H1 (cell line): Measurements from ENCODE around the gene SP8. TPM values are rescaled to one million over a fixed set of nuclear protein-coding genes. Genes with fewer than 3 reads are reported as not detected.

Source experiments
- CTCF ChIA-PET: fragments of 300-600 bp; sonication (Branson Sonifier 250); formaldehyde crosslinking; loops from one replicate; lab custom pipeline; 2021; ENCODE audit not compliant: partially characterized antibody; lab: Charles Lee
- POLR2A ChIA-PET: fragments of 300-600 bp; sonication (Branson Sonifier 250); formaldehyde crosslinking; loops from one replicate; lab custom pipeline; 2021; ENCODE audit warnings: inconsistent platforms; ENCODE audit not compliant: partially characterized antibody; lab: Charles Lee
- DNase-seq, 2 experiments: peaks; one replicate each; pipeline versions ENCODE4 v3.0.0 to v3.0.0-alpha.2; 2010 to 2022; ENCODE audit warnings: low spot score in 2 of 2, low read depth in 1 of 2, mixed read lengths in 1 of 2
- FAIRE-seq: peaks from 2 replicates; lab custom pipeline; 2011; peaks lifted over from hg19 to GRCh38; lab: Jason Lieb, UNC
- H2AFZ ChIP-seq: 2 replicates; pipeline ENCODE4 v1.8.1; 2012; ENCODE audit warnings: low read length, inconsistent platforms
- H2AK5ac ChIP-seq: 2 replicates; pipeline ENCODE4 v1.6.1; 2013; ENCODE audit warnings: low read depth, low read length
- H2BK120ac ChIP-seq: replicated peaks from 2 replicates; pipeline ENCODE3; 2013; ENCODE audit warnings: low read depth, low read length, inconsistent platforms
- H2BK12ac ChIP-seq: 2 replicates; pipeline ENCODE4 v1.6.1; 2013; ENCODE audit warnings: low read depth, low read length
- H2BK15ac ChIP-seq: 2 replicates; pipeline ENCODE4 v1.6.1; 2013; ENCODE audit warnings: low read length
- H2BK20ac ChIP-seq: 2 replicates; pipeline ENCODE4 v1.6.1; 2013; ENCODE audit warnings: low read length
- H2BK5ac ChIP-seq: 2 replicates; pipeline ENCODE4 v1.6.1; 2013; ENCODE audit warnings: low read depth, low read length
- H3K14ac ChIP-seq: 2 replicates; pipeline ENCODE4 v1.6.1; 2013; ENCODE audit warnings: inconsistent platforms; ENCODE audit not compliant: insufficient read length
- H3K18ac ChIP-seq: 2 replicates; pipeline ENCODE4 v1.6.1; 2013; ENCODE audit warnings: low read length; ENCODE audit errors: extremely low read depth
- H3K23ac ChIP-seq: 2 replicates; pipeline ENCODE4 v1.6.1; 2013; ENCODE audit warnings: inconsistent platforms; ENCODE audit not compliant: insufficient read length
- H3K23me2 ChIP-seq: 2 replicates; pipeline ENCODE4 v1.6.1; 2013; ENCODE audit warnings: low read depth, low read length
- H3K27ac ChIP-seq: 2 replicates; pipeline ENCODE4 v1.6.1; 2011; ENCODE audit warnings: low read depth, low read length, inconsistent platforms
- H3K27me3 ChIP-seq, 4 experiments: replicated peaks in 1 of 4; 1 replicate in 1 of 4; 2 replicates in 3 of 4; pipeline versions ENCODE4 v1.6.1 to v1.8.1; 2011 to 2013; ENCODE audit warnings: low read length in 3 of 4, mild to moderate bottlenecking in 3 of 4, inconsistent platforms in 2 of 4, mixed read lengths in 2 of 4, moderate library complexity in 1 of 4; ENCODE audit not compliant: control insufficient read depth in 3 of 4, insufficient read depth in 3 of 4; ENCODE audit errors: extremely low read depth in 1 of 4
- H3K36me3 ChIP-seq, 4 experiments: 2 replicates each; pipeline versions ENCODE4 v1.6.1 to v1.8.1; 2011 to 2013; ENCODE audit warnings: mild to moderate bottlenecking in 4 of 4, low read length in 3 of 4, moderate library complexity in 2 of 4, control low read depth in 1 of 4, inconsistent platforms in 1 of 4; ENCODE audit not compliant: insufficient read depth in 4 of 4, control insufficient read depth in 2 of 4
- H3K4ac ChIP-seq: replicated peaks from 2 replicates; pipeline ENCODE3; 2013; ENCODE audit warnings: low read length, low read depth, mixed read lengths, inconsistent platforms; ENCODE audit not compliant: insufficient read length
- H3K4me1 ChIP-seq, 4 experiments: replicated peaks in 1 of 4; 1 replicate in 1 of 4; 2 replicates in 3 of 4; pipeline versions ENCODE4 v1.6.1 to v1.8.1; 2011 to 2013; ENCODE audit warnings: low read length in 3 of 4, inconsistent platforms in 2 of 4, mixed read lengths in 1 of 4; ENCODE audit not compliant: insufficient read depth in 4 of 4, control insufficient read depth in 3 of 4
- H3K4me2 ChIP-seq, 2 experiments: 2 replicates each; pipeline versions ENCODE4 v1.6.1 to v1.8.1; 2011 to 2013; ENCODE audit warnings: low read depth in 2 of 2, low read length in 2 of 2, control low read depth in 1 of 2, inconsistent platforms in 1 of 2, mild to moderate bottlenecking in 1 of 2; ENCODE audit not compliant: insufficient read depth in 1 of 2
- H3K4me3 ChIP-seq, 4 experiments: fragments of 200-600, 300-600 bp in 1 of 4; sonication (generic), shearing (Covaris generic), sonication (Bioruptor Twin) in 1 of 4; 2 replicates each; pipeline versions ENCODE4 v1.5.1 to v1.8.1; 2011 to 2016; ENCODE audit warnings: low read length in 4 of 4, low read depth in 3 of 4, control low read depth in 2 of 4, inconsistent platforms in 2 of 4, mild to moderate bottlenecking in 2 of 4, mixed read lengths in 1 of 4, moderate library complexity in 1 of 4; ENCODE audit not compliant: insufficient read depth in 2 of 4; ENCODE audit errors: extremely low read depth in 1 of 4
- H3K56ac ChIP-seq: replicated peaks from 2 replicates; pipeline ENCODE3; 2013; ENCODE audit warnings: low read depth, mild to moderate bottlenecking, mixed read lengths, low read length, inconsistent platforms; ENCODE audit not compliant: insufficient read length
- H3K79me1 ChIP-seq: 2 replicates; pipeline ENCODE4 v1.6.1; 2013; ENCODE audit warnings: low read depth, low read length, control low read depth
- H3K79me2 ChIP-seq, 2 experiments: 2 replicates each; pipeline versions ENCODE4 v1.6.1 to v1.8.1; 2012 to 2013; ENCODE audit warnings: low read length in 2 of 2, mild to moderate bottlenecking in 2 of 2, inconsistent platforms in 1 of 2; ENCODE audit not compliant: insufficient read depth in 2 of 2, control insufficient read depth in 1 of 2
- H3K9ac ChIP-seq, 4 experiments: replicated peaks in 1 of 4; 1 replicate in 1 of 4; 2 replicates in 3 of 4; pipeline versions ENCODE4 v1.6.1 to v1.8.1; 2011 to 2013; ENCODE audit warnings: low read depth in 3 of 4, low read length in 3 of 4, control low read depth in 2 of 4, mild to moderate bottlenecking in 2 of 4, moderate library complexity in 2 of 4, inconsistent platforms in 1 of 4; ENCODE audit errors: extremely low read depth in 1 of 4
- H3K9me3 ChIP-seq, 2 experiments: 2 replicates each; pipeline versions ENCODE4 v1.6.1 to v1.8.1; 2012 to 2013; ENCODE audit warnings: mild to moderate bottlenecking in 2 of 2, moderate library complexity in 2 of 2, control low read depth in 1 of 2, inconsistent platforms in 1 of 2, low read depth in 1 of 2, low read length in 1 of 2, mixed read lengths in 1 of 2; ENCODE audit not compliant: insufficient read depth in 2 of 2
- H4K20me1 ChIP-seq, 2 experiments: replicated peaks in 1 of 2; 2 replicates each; pipeline versions ENCODE3 to v1.8.1; 2011 to 2013; ENCODE audit warnings: inconsistent platforms in 2 of 2, low read length in 2 of 2, mild to moderate bottlenecking in 1 of 2; ENCODE audit not compliant: insufficient read depth in 2 of 2, control insufficient read depth in 1 of 2
- H4K5ac ChIP-seq: 2 replicates; pipeline ENCODE4 v1.6.1; 2013; ENCODE audit warnings: low read length, low read depth, mixed read lengths, inconsistent platforms; ENCODE audit not compliant: insufficient read length
- H4K8ac ChIP-seq: 2 replicates; pipeline ENCODE4 v1.8.0; 2013; ENCODE audit warnings: mild to moderate bottlenecking, moderate library complexity, low read length, inconsistent platforms; ENCODE audit not compliant: insufficient read depth; ENCODE audit errors: extremely low read depth
- H4K91ac ChIP-seq: replicated peaks from 2 replicates; pipeline ENCODE3; 2013; ENCODE audit warnings: low read length, mixed read lengths, inconsistent platforms; ENCODE audit not compliant: insufficient read length
- NANOG ChIP-seq: IDR thresholded peaks from 2 replicates; pipeline ENCODE4 v1.6.1; 2011; ENCODE audit warnings: low read length, low read depth, mild to moderate bottlenecking, inconsistent platforms; ENCODE audit not compliant: insufficient read depth, poor library complexity, severe bottlenecking
- POLR2A ChIP-seq, 2 experiments: IDR thresholded peaks; 1 replicate in 1 of 2; 2 replicates in 1 of 2; pipeline ENCODE4 v1.6.1; 2011; ENCODE audit warnings: low read depth in 2 of 2, low read length in 2 of 2, mild to moderate bottlenecking in 2 of 2; ENCODE audit errors: control extremely low read depth in 1 of 2
- WGBS, 2 experiments: shearing (Covaris generic) in 1 of 2; methylation state at CpG; one replicate each; pipeline versions ENCODE4 v1.1.6 to v1.1.7; 2013 to 2015; ENCODE audit warnings: low lambda C conversion rate in 2 of 2, mixed read lengths in 2 of 2, inconsistent platforms in 1 of 2, low coverage in 1 of 2, missing lambda C conversion rate in 1 of 2; ENCODE audit not compliant: insufficient replicate concordance in 2 of 2, insufficient coverage in 1 of 2, insufficient read length in 1 of 2; ENCODE audit errors: extremely low coverage in 1 of 2, missing lambda C conversion rate in 1 of 2; 5-methylcytosine and 5-hydroxymethylcytosine counted together
- polyA plus RNA-seq, 7 experiments: library from polyadenylated mRNA; depleted of rRNA in 3 of 7; stranded (reverse) in 5 of 7; unstranded in 2 of 7; fragments of >200 nt in 5 of 7; fragments of 200-250 nt in 2 of 7; gene quantifications; 1 replicate in 5 of 7; 2 replicates in 1 of 7; 4 replicates in 1 of 7; pipeline versions ENCODE4 v1.2.1 to v1.2.3, GENCODE V29; 2011 to 2013; ENCODE audit warnings: missing spikeins in 2 of 7, mixed read lengths in 2 of 7
- total RNA-seq: library from RNA; stranded (reverse); fragmentation: NEBNext Ultra II Directional; extraction: Animal tissue kit (Norgen Biotek cat#: 25700); gene quantifications from 2 replicates; pipeline ENCODE4 v1.2.1, GENCODE V29; 2021

SP8 gene
- total and polyA plus RNA-seq, 2 of the 8 experiments (the other 6 are each of a cell fraction or from before 2014, with no cell fraction given), result 11.3 to 12.0 TPM

DNA sequence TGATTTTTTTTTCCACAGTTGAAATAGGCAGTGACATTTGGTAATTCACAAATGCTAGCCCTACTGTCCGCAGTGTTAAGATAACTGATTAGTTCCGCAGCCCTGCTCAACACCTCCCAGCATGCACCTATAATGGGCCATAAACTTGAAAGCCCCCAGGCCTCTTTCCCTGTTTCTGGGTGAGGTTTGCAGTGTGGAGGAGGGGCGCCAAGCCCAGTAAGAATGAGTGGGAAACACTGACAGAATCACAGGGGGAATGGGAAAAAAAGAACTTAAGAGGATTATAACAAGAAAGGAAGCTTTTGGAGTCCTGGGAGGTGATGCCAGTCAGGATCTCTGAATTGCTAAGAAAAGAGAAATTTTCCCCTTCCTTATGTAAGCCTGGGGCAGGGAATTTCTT is 39.6 kb upstream of the SP8 start:
- Histone ChIP-seq H3K4me2 (no peak overlapping the region), H3K79me1 (no peaks in the 10 kb centered on the region), H2AK5ac (no peak overlapping the region), H3K23me2 (no peaks in the 10 kb centered on the region), H4K20me1 (no peaks in the 10 kb centered on the region)
- TF ChIP-seq NANOG (peak; percentile 16), POLR2A (IDR thresholded peaks at IDR 0.05; ENCODE audit: control extremely low read depth in 1 of 2, low read depth in 2 of 2, low read length in 2 of 2) (no peak)
- TF ChIP-seq, all 59 proteins: peak for 1
- peaks cover 0 to 10% (median 4%) of the 10 kb centered on the region in 4 experiments; a peak in 4 of 7 replicates for H3K4me1 ChIP-seq
- peak overlapping the region; percentile 95; the same call in 1 of the 2 replicates for H2AFZ ChIP-seq
- no peaks in the 10 kb centered on the region for H3K27me3 ChIP-seq
- ChIA-PET POLR2A (interaction anchor here (1.0 kb wide), 1 partner anchor 9 kb away, joined by 3 read pairs; no protein-coding TSS in a partner anchor), CTCF (interaction anchor here (1.1 to 1.7 kb wide), 3 partner anchors 9 to 46 kb away, joined by 3 to 4 read pairs (median 4); no protein-coding TSS in a partner anchor)
- H3K9me3 ChIP-seq, result no peaks in the 10 kb centered on the region
- H3K27ac ChIP-seq, result no peak overlapping the region
- no peak overlapping the region for H4K91ac ChIP-seq
- H3K4ac ChIP-seq, result no peak overlapping the region
- no peak overlapping the region for H3K9ac ChIP-seq
- H3K36me3 ChIP-seq, result no peaks in the 10 kb centered on the region
- no peak overlapping the region for H4K8ac ChIP-seq
- H2BK120ac ChIP-seq, result no peak overlapping the region
- H3K14ac ChIP-seq, result no peak overlapping the region
- H2BK20ac ChIP-seq, result no peak overlapping the region
- FAIRE-seq (no peak), DNase-seq (no peak)
- no peaks in the 10 kb centered on the region for H3K79me2 ChIP-seq
- H3K4me3 ChIP-seq, result no peak overlapping the region
- H2BK15ac ChIP-seq, result no peak overlapping the region
- no peak overlapping the region for H3K23ac ChIP-seq
- peak overlapping the region; percentile 64; the same call in 1 of the 2 replicates for H2BK12ac ChIP-seq
- no peak overlapping the region for H3K56ac ChIP-seq
- no peak overlapping the region for H2BK5ac ChIP-seq
- WGBS, 2 experiments, result 75% methylated on average over 3 of the region's 3 CpGs; no CpG with 5 or more reads in 1 of the 2 experiments
- H3K18ac ChIP-seq, result no peak overlapping the region
- H4K5ac ChIP-seq, result no peak overlapping the region
